SH-SY5Y (cell line): ENCODE results near the gene TNNI2.

Experiments used
- GATA2 ChIP-seq: IDR thresholded peaks from 2 replicates; pipeline ENCODE4 v1.6.1; 2011; ENCODE audit warnings: mild to moderate bottlenecking, low read depth, low read length
- GATA3 ChIP-seq: IDR thresholded peaks from 2 replicates; pipeline ENCODE4 v1.6.1; 2011; ENCODE audit warnings: low read depth, mild to moderate bottlenecking, low read length, moderate library complexity

DNA sequence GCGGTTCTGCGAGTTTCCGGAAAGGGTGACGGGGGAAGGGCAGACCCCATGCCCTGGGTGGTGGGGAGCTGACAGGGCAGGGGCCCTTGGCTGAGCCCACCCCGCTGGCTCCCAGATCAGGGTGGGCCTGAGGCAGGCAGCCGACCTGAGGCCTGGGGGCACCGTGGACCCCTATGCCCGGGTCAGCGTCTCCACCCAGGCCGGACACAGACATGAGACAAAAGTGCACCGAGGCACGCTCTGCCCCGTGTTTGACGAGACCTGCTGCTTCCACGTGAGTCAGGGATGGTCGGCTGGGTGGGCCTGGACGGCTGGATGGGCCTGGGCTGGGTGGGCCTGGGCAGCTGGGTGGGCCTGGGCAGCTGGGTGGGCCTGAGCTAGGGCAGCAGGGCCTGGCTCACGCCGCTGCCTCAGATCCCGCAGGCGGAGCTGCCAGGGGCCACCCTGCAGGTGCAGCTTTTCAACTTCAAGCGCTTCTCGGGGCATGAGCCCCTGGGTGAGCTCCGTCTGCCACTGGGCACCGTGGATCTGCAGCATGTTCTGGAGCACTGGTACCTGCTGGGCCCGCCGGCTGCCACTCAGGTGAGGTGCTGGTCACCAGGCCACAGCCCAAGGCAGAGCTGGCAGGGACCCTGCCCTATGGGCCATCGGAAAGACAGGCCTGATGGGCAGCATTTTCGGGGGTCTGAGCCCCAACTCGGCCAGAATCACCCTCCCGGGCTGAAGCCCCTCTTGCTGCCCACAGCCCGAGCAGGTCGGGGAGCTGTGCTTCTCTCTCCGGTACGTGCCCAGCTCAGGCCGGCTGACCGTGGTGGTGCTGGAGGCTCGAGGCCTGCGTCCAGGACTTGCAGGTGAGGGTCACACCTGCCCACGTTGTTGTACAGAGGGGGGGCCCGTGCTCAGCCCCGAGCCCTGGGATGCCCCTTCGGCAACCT is 2.5 kb upstream of the TNNI2 start:
- no peak for TF ChIP-seq GATA2
- TF ChIP-seq GATA3, result no peak
